Measurements from ENCODE around the gene FIG4. TPM values are rescaled to one million over a fixed set of nuclear protein-coding genes. Genes with fewer than 3 reads are reported as not detected.
A peak's percentile ranks its signal among the peaks of the same experiment; 100 is the strongest.

Gene FIG4
- 14.7 and 17.2 TPM in 2 replicates for total RNA-seq

GRCh38 chr6:109690737-109691621 is at the start of gene FIG4, which contains the start of gene AK9:
FIG4 (plus strand) TSS chr6:109691296; CDS start chr6:109691436, 140 bp downstream.
AK9 (minus strand) TSS chr6:109691202; CDS start chr6:109675745, 15,457 bp downstream.
- DNase-seq (ENCODE audit: low read depth) (peak; percentile 87), FAIRE-seq (no peak)
- peak; percentile 33 for TF ChIP-seq CTCF (IDR thresholded peaks at IDR 0.05; ENCODE audit: insufficient read depth, low read length, severe bottlenecking)
- H3K27me3 ChIP-seq (ENCODE audit: control insufficient read depth, insufficient read depth, low read length): no peaks in the 10 kb centered on the region
- peak within 1 kb of the TSS; percentile 75 for H3K4me3 ChIP-seq (ENCODE audit: low read depth, low read length)
- H3K36me3 ChIP-seq (ENCODE audit: control insufficient read depth, insufficient read depth, low read length): no peaks in the 10 kb centered on the region

- Histone ChIP-seq H3K27me3 (ENCODE audit: control insufficient read depth, insufficient read depth, low read length) (no peaks in the 10 kb centered on the region), H3K36me3 (ENCODE audit: control insufficient read depth, insufficient read depth, low read length) (no peaks in the 10 kb centered on the region), H3K4me3 (ENCODE audit: low read depth, low read length) (no peak overlapping the region)
- no peak for TF ChIP-seq CTCF (IDR thresholded peaks at IDR 0.05; ENCODE audit: insufficient read depth, low read length, severe bottlenecking)
- FAIRE-seq: no peak
- DNase-seq (ENCODE audit: low read depth): peak; percentile 78
Observed at GRCh38 chr6:109644131-109644530, 47.0 kb upstream of the FIG4 start.

GRCh38 chr6:109653264-109653663 is 37.8 kb upstream of the FIG4 start:
- H3K4me3 ChIP-seq (ENCODE audit: low read depth, low read length): no peak overlapping the region
- FAIRE-seq: no peak
- no peak for DNase-seq (ENCODE audit: low read depth)
- H3K36me3 ChIP-seq (ENCODE audit: control insufficient read depth, insufficient read depth, low read length): no peaks in the 10 kb centered on the region
- TF ChIP-seq CTCF (IDR thresholded peaks at IDR 0.05; ENCODE audit: insufficient read depth, low read length, severe bottlenecking): no peak
- no peaks in the 10 kb centered on the region for H3K27me3 ChIP-seq (ENCODE audit: control insufficient read depth, insufficient read depth, low read length)

DNA sequence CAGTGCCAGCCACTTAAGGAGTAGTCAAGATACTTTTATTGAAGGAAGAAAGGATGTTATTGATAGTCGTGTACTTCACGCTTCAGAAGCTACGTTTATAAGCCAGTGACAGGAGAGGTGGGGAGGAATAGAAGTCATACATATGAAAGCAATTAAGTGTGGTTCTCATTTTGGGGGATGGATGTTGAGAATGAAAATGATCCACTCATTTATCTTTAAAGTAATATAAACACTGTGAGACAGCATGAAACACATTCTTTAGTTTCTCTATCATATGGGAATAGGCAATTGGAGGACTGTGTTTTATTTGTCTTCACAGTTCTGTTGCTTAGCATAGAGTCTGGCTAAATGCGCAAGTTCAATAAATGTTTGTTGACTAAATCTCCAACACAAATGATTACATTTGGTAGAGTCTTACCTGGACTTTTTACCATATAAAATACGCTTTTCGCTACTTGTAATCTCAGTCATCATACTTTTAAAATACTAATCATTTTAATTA is 35.3 kb upstream of the FIG4 start:
- DNase-seq (ENCODE audit: low read depth) (no peak), FAIRE-seq (no peak)
- no peaks in the 10 kb centered on the region for H3K27me3 ChIP-seq (ENCODE audit: control insufficient read depth, insufficient read depth, low read length)
- TF ChIP-seq CTCF (IDR thresholded peaks at IDR 0.05; ENCODE audit: insufficient read depth, low read length, severe bottlenecking): no peak
- H3K36me3 ChIP-seq (ENCODE audit: control insufficient read depth, insufficient read depth, low read length): no peaks in the 10 kb centered on the region
- H3K4me3 ChIP-seq (ENCODE audit: low read depth, low read length): no peak overlapping the region

- Histone ChIP-seq H3K36me3 (ENCODE audit: control insufficient read depth, insufficient read depth, low read length) (no peaks in the 10 kb centered on the region), H3K4me3 (ENCODE audit: low read depth, low read length) (no peak overlapping the region), H3K27me3 (ENCODE audit: control insufficient read depth, insufficient read depth, low read length) (no peaks in the 10 kb centered on the region)
- DNase-seq (ENCODE audit: low read depth): peak; percentile 63
- FAIRE-seq: no peak
- no peak for TF ChIP-seq CTCF (IDR thresholded peaks at IDR 0.05; ENCODE audit: insufficient read depth, low read length, severe bottlenecking)
Observed at GRCh38 chr6:109660526-109661320, 30.4 kb upstream of the FIG4 start.

All from bronchial epithelial cell (primary cell).